ENCODE data around the gene SERPINA12.

DNA sequence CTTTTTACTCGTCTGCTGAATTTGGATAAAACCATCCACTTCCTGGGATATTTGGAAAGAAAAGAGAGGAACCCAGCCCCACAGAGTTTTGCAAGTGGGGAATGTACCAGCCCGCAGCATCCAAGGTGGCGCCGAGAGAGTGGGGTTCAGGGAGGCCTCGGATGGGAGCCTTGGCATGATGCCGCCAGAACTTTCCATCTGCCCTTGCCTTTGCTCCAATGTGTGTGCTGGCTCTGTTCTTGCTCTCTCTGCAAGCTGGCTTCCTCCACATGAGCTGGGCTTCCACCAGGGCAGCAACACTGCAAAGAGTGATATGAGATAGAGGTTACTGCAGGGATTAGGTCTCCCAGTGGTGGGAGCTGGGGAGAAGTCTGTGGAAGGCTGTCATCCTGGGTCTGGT lies 6.6 kb upstream of the SERPINA12 start:
- TF ChIP-seq, protein P1, sequence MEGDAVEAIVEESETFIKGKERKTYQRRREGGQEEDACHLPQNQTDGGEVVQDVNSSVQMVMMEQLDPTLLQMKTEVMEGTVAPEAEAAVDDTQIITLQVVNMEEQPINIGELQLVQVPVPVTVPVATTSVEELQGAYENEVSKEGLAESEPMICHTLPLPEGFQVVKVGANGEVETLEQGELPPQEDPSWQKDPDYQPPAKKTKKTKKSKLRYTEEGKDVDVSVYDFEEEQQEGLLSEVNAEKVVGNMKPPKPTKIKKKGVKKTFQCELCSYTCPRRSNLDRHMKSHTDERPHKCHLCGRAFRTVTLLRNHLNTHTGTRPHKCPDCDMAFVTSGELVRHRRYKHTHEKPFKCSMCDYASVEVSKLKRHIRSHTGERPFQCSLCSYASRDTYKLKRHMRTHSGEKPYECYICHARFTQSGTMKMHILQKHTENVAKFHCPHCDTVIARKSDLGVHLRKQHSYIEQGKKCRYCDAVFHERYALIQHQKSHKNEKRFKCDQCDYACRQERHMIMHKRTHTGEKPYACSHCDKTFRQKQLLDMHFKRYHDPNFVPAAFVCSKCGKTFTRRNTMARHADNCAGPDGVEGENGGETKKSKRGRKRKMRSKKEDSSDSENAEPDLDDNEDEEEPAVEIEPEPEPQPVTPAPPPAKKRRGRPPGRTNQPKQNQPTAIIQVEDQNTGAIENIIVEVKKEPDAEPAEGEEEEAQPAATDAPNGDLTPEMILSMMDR (IDR thresholded peaks at IDR 0.05): no peak
- TF ChIP-seq POLR2A (IDR thresholded peaks at IDR 0.05): no peak
